Neural cell (in vitro differentiated cells): ENCODE data around the gene PHACTR3. TPM values are rescaled to one million over a fixed set of nuclear protein-coding genes. Genes with fewer than 3 reads are reported as not detected.

Experiments
- H2AFZ ChIP-seq: fragments of 200-600, 300-800 bp; sonication (generic), shearing (Covaris generic); 2 replicates; pipeline ENCODE4 v1.6.0; 2014; ENCODE audit warnings: low read depth, mild to moderate bottlenecking, antibody characterized with exemption, low read length, moderate library complexity
- H3F3A ChIP-seq: fragments of 200-600 bp; shearing (Covaris generic); 2 replicates; pipeline ENCODE4 v1.6.1; 2016; ENCODE audit warnings: mild to moderate bottlenecking, moderate library complexity, mixed read lengths, antibody characterized with exemption, low read length; ENCODE audit not compliant: insufficient read depth, poor library complexity, severe bottlenecking
- H3K27ac ChIP-seq: fragments of 200-600, 300-800 bp; sonication (generic), shearing (Covaris generic); 2 replicates; pipeline ENCODE4 v1.5.1; 2014; ENCODE audit warnings: mild to moderate bottlenecking, low read length, moderate library complexity
- H3K27me3 ChIP-seq: fragments of 300-800, 200-600 bp; sonication (generic), shearing (Covaris generic); 2 replicates; pipeline ENCODE4 v1.6.0; 2014; ENCODE audit warnings: mild to moderate bottlenecking, low read depth, low read length, moderate library complexity; ENCODE audit not compliant: insufficient read depth
- H3K36me3 ChIP-seq: fragments of 300-800, 200-600 bp; sonication (generic), shearing (Covaris generic); 2 replicates; pipeline ENCODE4 v1.5.1; 2014; ENCODE audit warnings: mild to moderate bottlenecking, antibody characterized with exemption, low read length, moderate library complexity; ENCODE audit not compliant: insufficient read depth
- H3K4me2 ChIP-seq: fragments of 300-800, 200-600 bp; sonication (generic), shearing (Covaris generic); 2 replicates; pipeline ENCODE4 v1.6.0; 2014; ENCODE audit warnings: mild to moderate bottlenecking, low read length
- H3K4me3 ChIP-seq: fragments of 300-800, 200-600 bp; sonication (generic), shearing (Covaris generic); 2 replicates; pipeline ENCODE4 v1.5.1; 2014; ENCODE audit warnings: mild to moderate bottlenecking, low read length, moderate library complexity
- H3K79me2 ChIP-seq: fragments of 200-600 bp; shearing (Covaris generic); replicated peaks from 2 replicates; pipeline ENCODE4 v1.6.0; 2014; ENCODE audit warnings: mild to moderate bottlenecking, low read length, moderate library complexity; ENCODE audit not compliant: insufficient read depth
- H3K9ac ChIP-seq: fragments of 300-800, 200-600 bp; sonication (generic), shearing (Covaris generic); 2 replicates; pipeline ENCODE4 v1.6.1; 2016; ENCODE audit warnings: mild to moderate bottlenecking, low read length, mixed read lengths
- H3K9me2 ChIP-seq: fragments of 200-600 bp; shearing (Covaris generic); 2 replicates; pipeline ENCODE4 v1.6.1; 2016; ENCODE audit warnings: mild to moderate bottlenecking, low read length, mixed read lengths; ENCODE audit not compliant: insufficient read depth
- H3K9me3 ChIP-seq: fragments of 200-600, 300-800 bp; sonication (generic), shearing (Covaris generic); 2 replicates; pipeline ENCODE4 v1.6.1; 2016; ENCODE audit warnings: mild to moderate bottlenecking, mixed run types, low read length, moderate library complexity, mixed read lengths
- H4K20me1 ChIP-seq: fragments of 200-600 bp; shearing (Covaris generic); 2 replicates; pipeline ENCODE4 v1.6.1; 2016; ENCODE audit warnings: mild to moderate bottlenecking, mixed run types; ENCODE audit not compliant: insufficient read depth
- CTCF ChIP-seq: fragments of 450-650 bp; IDR thresholded peaks from 2 replicates; pipeline ENCODE4 v1.5.1; 2014; ENCODE audit warnings: antibody characterized with exemption, mild to moderate bottlenecking, moderate library complexity; ENCODE audit not compliant: poor library complexity, severe bottlenecking
- EP300 ChIP-seq: fragments of 450-650 bp; conservative IDR thresholded peaks from 2 replicates; pipeline ENCODE4 v1.6.1; 2014; ENCODE audit warnings: antibody characterized with exemption, mild to moderate bottlenecking, moderate library complexity; ENCODE audit not compliant: poor library complexity, severe bottlenecking
- EZH2 ChIP-seq: fragments of 200-600, 300-800 bp; shearing (Covaris generic), sonication (generic); IDR thresholded peaks from 2 replicates; pipeline ENCODE4 v1.6.1; 2014; ENCODE audit warnings: antibody characterized with exemption, low read length, borderline replicate concordance, mild to moderate bottlenecking; ENCODE audit not compliant: insufficient read depth, poor library complexity, severe bottlenecking
- MXI1 ChIP-seq: fragments of 450-650 bp; conservative IDR thresholded peaks from 2 replicates; pipeline ENCODE4 v1.6.1; 2014; ENCODE audit warnings: antibody characterized with exemption, mild to moderate bottlenecking; ENCODE audit not compliant: poor library complexity, severe bottlenecking
- POLR2AphosphoS5 ChIP-seq: IDR thresholded peaks from 2 replicates; pipeline ENCODE4 v1.6.1; 2012
- RAD21 ChIP-seq: fragments of 450-650 bp; conservative IDR thresholded peaks from 2 replicates; pipeline ENCODE4 v1.6.1; 2014; ENCODE audit warnings: antibody characterized with exemption, mild to moderate bottlenecking, moderate library complexity
- REST ChIP-seq: IDR thresholded peaks from 2 replicates; pipeline ENCODE4 v1.6.1; 2012; ENCODE audit warnings: borderline replicate concordance
- SMC3 ChIP-seq: fragments of 450-650 bp; conservative IDR thresholded peaks from 2 replicates; pipeline ENCODE4 v1.6.1; 2014; ENCODE audit warnings: antibody characterized with exemption, mild to moderate bottlenecking, moderate library complexity; ENCODE audit not compliant: poor library complexity
- TAF1 ChIP-seq: IDR thresholded peaks from 2 replicates; pipeline ENCODE4 v1.6.1; 2012; ENCODE audit warnings: low read depth
- polyA plus RNA-seq: library from polyadenylated mRNA; depleted of rRNA; stranded (reverse); fragments of >200 nt; gene quantifications from 2 replicates; pipeline ENCODE4 v1.2.3, GENCODE V29; 2014

Gene PHACTR3
- polyA plus RNA-seq, 1 donor from 2014 or later: 1.3 TPM

GRCh38 chr20:59825563-59825920, 221.2 kb downstream of the PHACTR3 start:
- Histone ChIP-seq H3K36me3 (no peaks in the 10 kb centered on the region), H3K79me2 (no peaks in the 10 kb centered on the region), H3K4me3 (no peak overlapping the region), H3K9me2 (no peaks in the 10 kb centered on the region), H3K9ac (no peak overlapping the region), H3K27me3 (no peaks in the 10 kb centered on the region), H3K27ac (no peak overlapping the region), H4K20me1 (no peaks in the 10 kb centered on the region), H3K9me3 (no peaks in the 10 kb centered on the region), H3K4me2 (no peak overlapping the region), H3F3A (no peaks in the 10 kb centered on the region), H2AFZ (no peak overlapping the region)
- TF ChIP-seq RAD21 (no peak), CTCF (no peak), POLR2AphosphoS5 (no peak), EZH2 (no peak), REST (no peak), MXI1 (no peak), TAF1 (no peak), EP300 (no peak), SMC3 (no peak)

GRCh38 chr20:59825944-59826759, 221.8 kb downstream of the PHACTR3 start:
- H3K27ac ChIP-seq: no peak overlapping the region
- no peaks in the 10 kb centered on the region for H3K27me3 ChIP-seq
- no peak overlapping the region for H2AFZ ChIP-seq
- H3K36me3 ChIP-seq: no peaks in the 10 kb centered on the region
- H3K79me2 ChIP-seq: no peaks in the 10 kb centered on the region
- no peaks in the 10 kb centered on the region for H3K9me2 ChIP-seq
- TF ChIP-seq EZH2 (no peak), POLR2AphosphoS5 (no peak), CTCF (no peak), MXI1 (no peak), EP300 (no peak), RAD21 (no peak), SMC3 (no peak), TAF1 (no peak), REST (no peak)
- H3K9ac ChIP-seq: no peak overlapping the region
- H3K9me3 ChIP-seq: no peaks in the 10 kb centered on the region
- H3K4me3 ChIP-seq: no peak overlapping the region
- no peaks in the 10 kb centered on the region for H3F3A ChIP-seq
- no peaks in the 10 kb centered on the region for H4K20me1 ChIP-seq
- no peak overlapping the region for H3K4me2 ChIP-seq
